Spleen (tissue), 7 donors: ENCODE results near the gene RAB12.

Experiments
- CTCF ChIP-seq, 11 experiments: fragments of 200-600 bp in 7 of 11; fragments of 450-650 bp in 4 of 11; sonication (generic) in 4 of 11; IDR thresholded peaks in 8 of 11; conservative IDR thresholded peaks in 3 of 11; 1 replicate in 7 of 11; 2 replicates in 4 of 11; pipeline versions ENCODE4 v1.4.0 to v1.8.0; 2016 to 2021; ENCODE audit warnings: antibody characterized with exemption in 11 of 11, inconsistent platforms in 4 of 11, mild to moderate bottlenecking in 1 of 11
- POLR2A ChIP-seq, 3 donors: fragments of 450-650 bp; IDR thresholded peaks; one replicate each; pipeline ENCODE4 v1.5.1; 2017; ENCODE audit warnings: antibody characterized with exemption in 3 of 3, mild to moderate bottlenecking in 1 of 3
- donor health status: DM: no; HTN: no; CAD: no; lungs with moderate emphysema.
- donor health status: DM: no; HTN: no; CAD: no.
- donor health status: DM: no; HTN: no; CAD: no.

- no peak for TF ChIP-seq CTCF (IDR thresholded peaks at IDR 0.05 in 8 of 11, conservative IDR thresholded peaks at IDR 0.05 in 3 of 11)
- no peak for TF ChIP-seq POLR2A (IDR thresholded peaks at IDR 0.05)
These were observed 2.8 kb downstream of the RAB12 start for GRCh38 chr18:8611916-8612576.
